K562 (cell line): ENCODE measurements around the gene TRIM38. TPM values are rescaled to one million over a fixed set of nuclear protein-coding genes. Genes with fewer than 3 reads are reported as not detected.

ENCODE experiments used
- ATF3 ChIP-seq, 2 experiments: fragments of 450-650 bp in 1 of 2; sonication (generic) in 1 of 2; formaldehyde crosslinking in 1 of 2; IDR thresholded peaks in 1 of 2; conservative IDR thresholded peaks in 1 of 2; 2 replicates each; pipeline versions ENCODE4 v1.6.1 to v1.8.1; 2016 to 2023; ENCODE audit warnings: mild to moderate bottlenecking in 2 of 2, moderate library complexity in 2 of 2, inconsistent platforms in 1 of 2, missing genetic modification reagents in 1 of 2
- FOXM1 ChIP-seq, 2 experiments: fragments of 450-650 bp in 1 of 2; sonication (generic) in 1 of 2; formaldehyde crosslinking in 1 of 2; IDR thresholded peaks; 2 replicates each; pipeline versions ENCODE4 v1.6.1 to v1.9.0; 2017 to 2022; ENCODE audit warnings: low read depth in 2 of 2, mild to moderate bottlenecking in 2 of 2, missing genetic modification reagents in 1 of 2, moderate library complexity in 1 of 2
- GABPB1 ChIP-seq: sonication (generic); formaldehyde crosslinking; IDR thresholded peaks from 2 replicates; pipeline ENCODE4 v1.8.0; 2022; ENCODE audit warnings: mild to moderate bottlenecking, missing genetic modification reagents
- GATAD2B ChIP-seq: fragments of 450-650 bp; IDR thresholded peaks from 2 replicates; pipeline ENCODE4 v1.6.1; 2017; ENCODE audit warnings: mild to moderate bottlenecking, borderline replicate concordance
- GTF2F1 ChIP-seq: IDR thresholded peaks from 2 replicates; pipeline ENCODE4 v1.6.1; 2011; ENCODE audit warnings: low read depth, low read length, improper control_type of control experiment
- KLF6 ChIP-seq: fragments of 250-450 bp; sonication (Bioruptor Pico); IDR thresholded peaks from 2 replicates; pipeline ENCODE4 v1.4.0; 2020; ENCODE audit warnings: mild to moderate bottlenecking, moderate library complexity, borderline replicate concordance
- LEF1 ChIP-seq: fragments of 450-650 bp; IDR thresholded peaks from 2 replicates; pipeline ENCODE4 v1.6.1; 2016; ENCODE audit warnings: mild to moderate bottlenecking
- MCM5 ChIP-seq: fragments of 450-650 bp; IDR thresholded peaks from 2 replicates; pipeline ENCODE4 v1.6.1; 2016; ENCODE audit warnings: low read depth
- MED1 ChIP-seq: sonication (generic); formaldehyde crosslinking; IDR thresholded peaks from 2 replicates; pipeline ENCODE4 v1.8.1; 2023; ENCODE audit warnings: missing genetic modification reagents, borderline replicate concordance
- NUFIP1 ChIP-seq: fragments of 450-650 bp; IDR thresholded peaks from 2 replicates; pipeline ENCODE4 v1.6.1; 2018; ENCODE audit not compliant: partially characterized antibody
- PML ChIP-seq: IDR thresholded peaks from 2 replicates; pipeline ENCODE4 v1.6.1; 2012; ENCODE audit warnings: low read length, inconsistent platforms
- POU5F1 ChIP-seq: fragments of 150-350 bp; IDR thresholded peaks from 2 replicates; pipeline ENCODE4 v1.6.1; 2014; ENCODE audit warnings: borderline replicate concordance, low read length, low read depth, mild to moderate bottlenecking; ENCODE audit not compliant: partially characterized antibody
- RCOR1 ChIP-seq, 2 experiments: IDR thresholded peaks; 2 replicates each; pipeline ENCODE4 v1.6.1; 2012; ENCODE audit warnings: low read depth in 2 of 2, low read length in 2 of 2, borderline replicate concordance in 1 of 2, improper control_type of control experiment in 1 of 2
- SMARCA5 ChIP-seq: fragments of 450-650 bp; IDR thresholded peaks from 2 replicates; pipeline ENCODE4 v1.6.1; 2016
- TCF7 ChIP-seq: sonication (generic); IDR thresholded peaks from 2 replicates; pipeline ENCODE4 v1.6.1; 2016; ENCODE audit warnings: antibody characterized with exemption, borderline replicate concordance
- ZNF133 ChIP-seq: fragments of 250-450 bp; sonication (Bioruptor Pico); IDR thresholded peaks from 2 replicates; pipeline ENCODE4 v1.4.0; 2020; ENCODE audit warnings: mild to moderate bottlenecking
- ZNF165 ChIP-seq: fragments of 250-450 bp; sonication (Bioruptor Pico); IDR thresholded peaks from 2 replicates; pipeline ENCODE4 v1.4.0; 2020; ENCODE audit warnings: borderline replicate concordance
- ZNF253 ChIP-seq: fragments of 250-450 bp; sonication (Bioruptor Pico); conservative IDR thresholded peaks from 2 replicates; pipeline ENCODE4 v1.6.1; 2021; ENCODE audit warnings: mild to moderate bottlenecking
- ZNF668 ChIP-seq: fragments of 250-450 bp; sonication (Bioruptor Pico); IDR thresholded peaks from 2 replicates; pipeline ENCODE4 v1.8.0; 2022; ENCODE audit warnings: mild to moderate bottlenecking, inconsistent platforms
- ZZZ3 ChIP-seq: fragments of 450-650 bp; IDR thresholded peaks from 2 replicates; pipeline ENCODE4 v1.6.1; 2016; ENCODE audit warnings: antibody characterized with exemption, mild to moderate bottlenecking, moderate library complexity
- polyA plus RNA-seq, 8 experiments: library from polyadenylated mRNA; depleted of rRNA in 4 of 8; stranded (reverse) in 5 of 8; unstranded in 3 of 8; fragments of >200 nt; fragmentation: Nextera tagmentation in 2 of 8; fragmentation: Illumina TruSeq in 1 of 8; extraction: Ambion mirVana in 2 of 8; extraction: Trizol in 1 of 8; gene quantifications; 2 replicates each; pipeline versions ENCODE4 v1.2.1 to v1.2.3, GENCODE V29; 2011 to 2014; ENCODE audit warnings: inconsistent platforms in 1 of 8, missing spikeins in 1 of 8
- total RNA-seq, 7 experiments: library from RNA; depleted of rRNA in 6 of 7; stranded (reverse); fragments of >200 nt in 6 of 7; fragmentation: Illumina TruSeq in 2 of 7; extraction: Trizol in 2 of 7; gene quantifications; 2 replicates each; pipeline versions ENCODE4 v1.2.1 to v1.2.3, GENCODE V29; 2011 to 2021; ENCODE audit warnings: low replicate concordance in 1 of 7
- TF ChIP-seq, protein P1 (sequence below): fragments of 450-650 bp; formaldehyde crosslinking; IDR thresholded peaks from 2 replicates; pipeline ENCODE4 v1.4.0; 2022; ENCODE audit warnings: missing genetic modification characterization
- TF ChIP-seq, protein P2 (sequence below): sonication (generic); formaldehyde crosslinking; IDR thresholded peaks from 2 replicates; pipeline ENCODE4 v1.8.0; 2022; ENCODE audit warnings: mild to moderate bottlenecking, missing genetic modification reagents
- TF ChIP-seq, protein P3 (sequence below): fragments of 450-650 bp; formaldehyde crosslinking; IDR thresholded peaks from 2 replicates; pipeline ENCODE4 v1.4.0; 2020; ENCODE audit warnings: mild to moderate bottlenecking, moderate library complexity

TRIM38 gene
- total and polyA plus RNA-seq, 9 of the 15 experiments (the other 6 are each of a cell fraction or from before 2014, with no cell fraction given): 1.7 to 6.7 (median 6.3) TPM

DNA sequence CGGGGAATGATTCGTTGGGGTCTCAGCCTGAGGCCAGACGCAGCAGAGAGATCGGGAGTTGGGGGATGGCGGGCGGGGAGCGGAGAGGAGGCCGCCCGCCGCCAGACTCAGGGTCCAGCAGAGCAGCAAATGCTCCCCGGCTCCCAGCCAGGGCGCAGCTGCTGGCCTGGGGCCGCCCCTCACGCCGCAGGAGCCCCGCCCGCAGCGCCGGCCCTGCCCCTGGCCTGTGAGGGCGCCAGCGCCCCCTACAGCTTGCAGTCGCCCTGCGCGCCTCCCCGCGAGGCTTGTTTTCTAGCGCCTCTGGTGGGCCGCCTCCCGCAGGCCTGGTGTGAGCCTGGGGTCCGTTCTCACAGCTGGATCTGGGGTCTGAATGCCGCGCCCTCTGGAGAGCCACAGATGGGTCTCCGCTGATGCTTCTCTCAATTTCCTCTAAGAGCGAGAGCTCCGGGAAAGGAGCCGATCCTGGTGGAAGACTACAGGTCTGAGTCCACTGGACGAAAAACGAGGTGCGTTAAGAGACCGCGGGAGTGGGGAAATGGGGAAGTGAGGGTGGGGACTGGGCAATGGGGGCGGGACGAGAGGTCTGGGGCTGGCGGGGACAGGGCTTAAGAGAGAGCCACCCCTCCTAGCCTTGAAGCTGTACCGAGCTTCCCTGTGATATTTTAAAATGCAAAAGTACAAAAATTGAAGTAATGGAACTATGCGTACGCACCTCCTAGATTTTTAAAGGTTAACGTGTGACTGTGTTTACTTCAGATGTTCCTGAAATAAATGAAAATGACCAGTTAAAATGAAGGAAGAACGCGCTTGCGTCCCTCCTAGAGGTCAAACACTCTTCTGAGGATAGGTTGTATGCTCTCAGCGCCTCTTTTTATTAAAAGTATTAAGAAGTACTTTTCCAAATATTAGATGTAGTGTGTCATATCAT, 30.1 kb downstream of the TRIM38 start (continued):
- TF ChIP-seq FOXM1 (IDR thresholded peaks at IDR 0.05; ENCODE audit: low read depth) (peak; percentile 25; the same call in 1 of the 2 replicates), FOXM1 (CRISPR knock-in tag; IDR thresholded peaks at IDR 0.05; ENCODE audit: low read depth) (no peak), NUFIP1 (no peak), GABPB1 (peak; percentile 42; the same call in 1 of the 2 replicates), KLF6 (0 out of 2 replicates have a peak, but pooled peaks have one; percentile 54), ZNF133 (CRISPR knock-in tag) (0 out of 2 replicates have a peak, but pooled peaks have one; percentile 12), PML (peak; percentile 78), GATAD2B (peak; percentile 97), ZZZ3 (peak; percentile 79), MED1 (CRISPR knock-in tag) (no peak), LEF1 (peak; percentile 74), SMARCA5 (peak; percentile 85; the same call in 1 of the 2 replicates), ATF3 (IDR thresholded peaks at IDR 0.05) (no peak), ATF3 (CRISPR knock-in tag; conservative IDR thresholded peaks at IDR 0.05) (peak; percentile 56; the same call in 1 of the 2 replicates), TCF7 (no peak), ZNF668 (no peak), MCM5 (no peak), RCOR1 (IDR thresholded peaks at IDR 0.05; ENCODE audit: borderline replicate concordance in 1 of 2, low read depth in 2 of 2, low read length in 2 of 2) (peak; percentile 14 to 84; a peak in 2 of 4 replicates), GTF2F1 (peak; percentile 77; the same call in 1 of the 2 replicates), ZNF253 (no peak), ZNF165 (CRISPR knock-in tag) (no peak), POU5F1 (peak; percentile 23)
- TF ChIP-seq, protein P1, sequence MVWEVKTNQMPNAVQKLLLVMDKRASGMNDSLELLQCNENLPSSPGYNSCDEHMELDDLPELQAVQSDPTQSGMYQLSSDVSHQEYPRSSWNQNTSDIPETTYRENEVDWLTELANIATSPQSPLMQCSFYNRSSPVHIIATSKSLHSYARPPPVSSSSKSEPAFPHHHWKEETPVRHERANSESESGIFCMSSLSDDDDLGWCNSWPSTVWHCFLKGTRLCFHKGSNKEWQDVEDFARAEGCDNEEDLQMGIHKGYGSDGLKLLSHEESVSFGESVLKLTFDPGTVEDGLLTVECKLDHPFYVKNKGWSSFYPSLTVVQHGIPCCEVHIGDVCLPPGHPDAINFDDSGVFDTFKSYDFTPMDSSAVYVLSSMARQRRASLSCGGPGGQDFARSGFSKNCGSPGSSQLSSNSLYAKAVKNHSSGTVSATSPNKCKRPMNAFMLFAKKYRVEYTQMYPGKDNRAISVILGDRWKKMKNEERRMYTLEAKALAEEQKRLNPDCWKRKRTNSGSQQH (CRISPR knock-in tag): 0 out of 2 replicates have a peak, but pooled peaks have one; percentile 65
- TF ChIP-seq, protein P2, sequence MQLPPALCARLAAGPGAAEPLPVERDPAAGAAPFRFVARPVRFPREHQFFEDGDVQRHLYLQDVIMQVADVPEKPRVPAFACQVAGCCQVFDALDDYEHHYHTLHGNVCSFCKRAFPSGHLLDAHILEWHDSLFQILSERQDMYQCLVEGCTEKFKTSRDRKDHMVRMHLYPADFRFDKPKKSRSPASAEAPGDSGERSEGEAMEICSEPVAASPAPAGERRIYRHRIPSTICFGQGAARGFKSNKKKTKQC (CRISPR knock-in tag): peak; percentile 70; the same call in 1 of the 2 replicates
- TF ChIP-seq, protein P3, sequence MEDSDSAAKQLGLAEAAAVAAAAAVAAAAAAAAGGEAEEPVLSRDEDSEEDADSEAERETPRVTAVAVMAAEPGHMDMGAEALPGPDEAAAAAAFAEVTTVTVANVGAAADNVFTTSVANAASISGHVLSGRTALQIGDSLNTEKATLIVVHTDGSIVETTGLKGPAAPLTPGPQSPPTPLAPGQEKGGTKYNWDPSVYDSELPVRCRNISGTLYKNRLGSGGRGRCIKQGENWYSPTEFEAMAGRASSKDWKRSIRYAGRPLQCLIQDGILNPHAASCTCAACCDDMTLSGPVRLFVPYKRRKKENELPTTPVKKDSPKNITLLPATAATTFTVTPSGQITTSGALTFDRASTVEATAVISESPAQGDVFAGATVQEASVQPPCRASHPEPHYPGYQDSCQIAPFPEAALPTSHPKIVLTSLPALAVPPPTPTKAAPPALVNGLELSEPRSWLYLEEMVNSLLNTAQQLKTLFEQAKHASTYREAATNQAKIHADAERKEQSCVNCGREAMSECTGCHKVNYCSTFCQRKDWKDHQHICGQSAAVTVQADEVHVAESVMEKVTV: peak; percentile 73
